Measurements from ENCODE around the gene TMEM175. TPM values are rescaled to one million over a fixed set of nuclear protein-coding genes. Genes with fewer than 3 reads are reported as not detected.
A peak's percentile ranks its signal among the peaks of the same experiment; 100 is the strongest.

Gene TMEM175
- total RNA-seq, 2 donors from 2014 or later: 15.3 to 16.4 TPM

- intact Hi-C loops (cut with DNase I): no loop called here
- no peak for DNase-seq (ENCODE audit: low spot score)
These were observed 46.9 kb downstream of the TMEM175 start for GRCh38 chr4:978957-979701.

- intact Hi-C loops (cut with DNase I): no loop called here
- no peak for DNase-seq (ENCODE audit: low spot score)
These were observed 50.0 kb downstream of the TMEM175 start for GRCh38 chr4:982291-982690.

- intact Hi-C loops (cut with DNase I): no loop called here
- DNase-seq (ENCODE audit: low spot score): no peak
These were observed 50.6 kb downstream of the TMEM175 start for GRCh38 chr4:982814-983213.

GRCh38 chr4:984336-985054 lies 52.2 kb downstream of the TMEM175 start:
- DNase-seq (ENCODE audit: low spot score): no peak
- intact Hi-C loops (cut with DNase I): no loop called here

DNA sequence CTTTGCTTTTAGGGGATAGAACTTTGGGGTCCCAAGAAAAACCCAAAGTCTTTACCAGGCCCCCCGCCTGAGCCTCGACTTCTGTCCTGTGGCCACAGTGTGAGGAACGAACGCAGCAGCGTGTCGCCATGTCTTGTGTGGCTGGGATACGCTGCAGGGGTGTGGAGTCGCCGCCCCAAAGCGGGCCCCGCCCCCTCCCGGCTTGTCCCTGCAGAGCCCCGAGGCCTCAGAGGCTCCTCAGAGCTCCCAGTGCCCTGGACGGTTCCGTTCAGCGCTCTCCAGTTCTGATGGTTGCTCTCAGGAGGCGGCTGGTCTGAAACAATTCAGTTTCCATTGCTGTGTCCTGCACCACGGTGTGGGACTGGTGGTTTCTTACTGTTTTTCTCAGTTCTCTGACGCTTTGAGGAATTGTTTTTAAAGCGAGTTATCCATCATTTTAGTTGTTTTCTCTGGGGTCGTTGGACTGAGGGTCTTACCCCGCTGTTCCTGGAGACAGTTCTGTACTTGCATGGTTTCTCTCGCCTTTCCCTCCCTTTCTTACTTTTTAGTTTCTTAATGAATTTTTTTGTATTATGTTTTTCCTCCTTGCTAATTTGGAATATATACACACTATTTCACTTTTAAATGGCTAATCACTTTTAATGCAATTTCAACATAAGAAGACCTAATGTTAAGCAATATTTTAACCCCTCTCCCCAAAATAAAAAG lies 53.0 kb downstream of the TMEM175 start:
- DNase-seq (ENCODE audit: low spot score): no peak
- intact Hi-C loops (cut with DNase I): no loop called here

DNA sequence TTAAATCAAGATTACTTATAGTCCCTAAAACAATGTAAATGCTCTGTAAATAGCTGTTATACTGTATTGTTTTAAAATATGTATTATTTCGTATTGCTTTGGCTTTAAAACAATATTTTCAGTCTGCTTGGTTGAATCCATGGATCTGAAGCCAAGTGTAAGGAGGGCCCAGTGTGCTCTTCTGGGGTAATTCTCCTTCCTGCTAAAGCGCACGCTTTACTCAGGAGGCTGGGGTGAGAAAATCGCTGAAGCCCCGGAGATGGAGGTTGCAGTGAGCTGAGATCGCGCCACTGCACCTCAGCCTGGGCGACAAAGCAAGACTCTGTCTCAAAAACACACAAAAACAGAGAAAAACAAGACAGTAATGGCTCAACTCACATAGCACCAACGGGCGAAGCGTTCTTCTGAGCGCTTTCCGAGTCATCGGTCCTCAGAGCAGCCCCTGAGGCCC lies 54.2 kb downstream of the TMEM175 start:
- intact Hi-C loops (cut with DNase I): no loop called here
- DNase-seq (ENCODE audit: low spot score): no peak

- peak; percentile 93 for DNase-seq (ENCODE audit: low spot score)
- intact Hi-C loops (cut with DNase I): no loop called here
These were observed 54.8 kb downstream of the TMEM175 start, which contains the start of gene IDUA for GRCh38 chr4:986879-987623. IDUA (plus strand) TSS chr4:987044; CDS start chr4:987085, 41 bp downstream.

GRCh38 chr4:987624-988513 lies 55.6 kb downstream of the TMEM175 start:
- intact Hi-C loops (cut with DNase I): no loop called here
- no peak for DNase-seq (ENCODE audit: low spot score)

DNA sequence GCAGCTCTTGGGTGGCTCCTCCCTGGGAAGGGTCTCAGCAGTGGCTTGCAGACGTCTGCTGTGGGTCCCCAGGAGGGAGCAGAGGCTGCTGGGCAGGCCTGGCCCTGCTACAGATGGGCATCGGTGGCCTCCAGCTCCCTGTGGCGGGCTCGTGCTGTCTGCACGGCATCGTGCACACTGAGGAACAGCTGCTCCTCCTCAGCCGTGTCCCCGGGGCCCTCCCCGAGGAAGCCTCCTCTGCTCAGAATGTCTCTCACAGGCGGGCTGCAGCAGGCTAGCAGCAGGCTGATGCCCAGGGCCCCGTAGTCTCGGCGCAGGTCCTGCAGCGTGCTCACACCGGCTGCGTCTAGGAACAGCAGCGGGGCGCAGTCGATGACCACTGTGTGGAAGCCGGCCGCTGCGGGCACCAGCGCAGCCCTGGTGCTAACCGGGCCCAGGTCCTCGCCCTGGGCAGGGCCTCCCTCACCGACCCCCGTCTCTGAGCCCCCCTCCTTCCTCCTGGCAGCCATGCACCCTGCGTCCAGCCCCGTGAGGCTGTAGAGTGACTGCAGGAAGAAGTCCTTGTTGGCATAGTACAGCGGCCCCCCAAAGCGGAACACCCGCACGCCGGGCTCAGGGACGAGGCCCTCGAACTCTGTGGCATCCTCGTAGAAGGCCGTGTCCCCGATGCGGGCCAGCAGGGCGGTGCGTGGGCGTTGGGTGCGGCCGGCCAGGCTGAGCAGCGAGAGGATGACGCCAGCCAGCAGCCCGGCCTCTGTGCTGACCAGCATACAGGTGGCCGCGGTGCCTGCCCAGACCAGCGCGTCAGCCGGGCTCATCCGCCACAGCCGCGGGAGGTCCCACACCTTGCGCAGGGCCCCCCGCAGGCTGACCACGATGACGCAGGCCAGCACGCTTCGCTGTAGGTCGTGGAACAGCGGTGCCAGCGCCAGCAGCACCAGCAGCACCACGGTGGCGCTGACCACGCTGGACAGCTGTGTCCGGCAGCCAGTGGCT lies 56.8 kb downstream of the TMEM175 start:
- intact Hi-C loops (cut with DNase I): no loop called here
- DNase-seq (ENCODE audit: low spot score): no peak

- DNase-seq (ENCODE audit: low spot score): no peak
- intact Hi-C loops (cut with DNase I): no loop called here
These were observed 57.6 kb downstream of the TMEM175 start for GRCh38 chr4:989722-990471.

DNA sequence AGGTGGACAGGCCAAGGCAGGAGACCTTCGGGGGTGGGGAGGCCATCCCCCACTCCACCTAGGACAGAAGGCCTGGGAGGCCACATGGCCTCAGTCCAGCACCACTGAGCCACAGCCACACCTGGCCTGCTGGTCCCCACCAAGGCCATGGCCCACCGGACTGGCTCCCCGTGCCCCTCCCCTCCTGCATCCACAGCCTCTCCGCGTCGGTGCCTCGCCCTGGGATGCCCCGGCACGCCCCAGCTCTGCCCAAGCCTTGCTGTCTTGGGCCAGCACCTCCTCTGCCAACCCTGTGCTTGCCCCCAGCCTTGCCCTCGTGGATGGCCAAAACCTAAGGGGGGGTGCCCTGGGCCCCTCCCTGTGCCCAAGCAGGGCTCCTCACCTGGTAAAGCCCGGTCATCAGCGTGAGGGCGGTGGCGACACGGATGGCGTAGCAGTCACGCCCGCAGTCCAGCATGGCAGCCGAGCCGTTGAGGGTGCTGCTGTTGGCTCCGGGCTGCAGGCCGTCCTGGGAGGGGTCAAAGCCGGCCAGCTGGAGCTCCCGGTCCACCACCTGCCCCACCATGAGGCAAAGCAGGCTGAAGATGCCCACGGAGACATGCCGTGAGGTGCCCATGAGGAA lies 58.6 kb downstream of the TMEM175 start:
- intact Hi-C loops (cut with DNase I): no loop called here
- DNase-seq (ENCODE audit: low spot score): no peak

DNA sequence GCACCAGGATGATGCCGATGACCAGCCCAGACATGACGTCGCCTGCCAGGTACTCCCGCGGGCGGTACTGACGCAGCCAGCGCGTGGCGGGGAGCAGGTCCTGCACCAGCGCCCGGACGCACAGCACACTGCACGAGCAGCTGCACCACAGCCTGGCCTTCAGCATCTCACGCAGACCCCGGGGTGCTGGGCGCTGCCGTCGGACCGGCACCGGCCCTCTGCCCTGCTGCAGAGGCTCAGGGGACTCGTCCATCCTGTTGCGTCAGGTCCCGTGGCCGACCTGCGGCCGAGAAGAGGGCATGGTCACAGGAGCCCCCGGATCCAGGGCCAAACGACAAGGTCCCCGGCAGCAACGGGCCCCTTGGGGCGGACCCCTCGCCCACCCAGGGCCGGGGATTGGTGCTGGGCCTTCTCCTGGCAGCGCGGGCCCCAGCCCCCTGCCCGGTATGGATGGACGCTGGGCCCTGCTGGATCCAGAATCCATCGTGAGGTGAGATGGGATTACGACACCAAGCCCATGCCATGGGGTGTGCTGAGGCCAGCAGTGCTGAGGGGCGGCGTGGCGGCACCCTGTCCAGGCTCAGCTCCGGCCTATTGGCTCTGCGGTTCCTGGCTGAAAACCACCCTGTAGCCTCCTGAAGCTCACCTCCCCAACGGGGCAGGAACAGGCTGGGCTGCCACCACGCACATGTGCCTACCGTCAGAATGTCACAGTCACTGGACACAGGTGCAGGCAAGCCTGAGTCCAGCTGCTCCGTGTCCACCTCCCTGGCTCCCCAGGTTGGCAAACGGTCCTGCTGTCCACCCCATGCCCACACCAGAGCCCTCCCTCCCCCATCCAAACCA lies 59.4 kb downstream of the TMEM175 start:
- no peak for DNase-seq (ENCODE audit: low spot score)
- intact Hi-C loops (cut with DNase I): no loop called here

DNA sequence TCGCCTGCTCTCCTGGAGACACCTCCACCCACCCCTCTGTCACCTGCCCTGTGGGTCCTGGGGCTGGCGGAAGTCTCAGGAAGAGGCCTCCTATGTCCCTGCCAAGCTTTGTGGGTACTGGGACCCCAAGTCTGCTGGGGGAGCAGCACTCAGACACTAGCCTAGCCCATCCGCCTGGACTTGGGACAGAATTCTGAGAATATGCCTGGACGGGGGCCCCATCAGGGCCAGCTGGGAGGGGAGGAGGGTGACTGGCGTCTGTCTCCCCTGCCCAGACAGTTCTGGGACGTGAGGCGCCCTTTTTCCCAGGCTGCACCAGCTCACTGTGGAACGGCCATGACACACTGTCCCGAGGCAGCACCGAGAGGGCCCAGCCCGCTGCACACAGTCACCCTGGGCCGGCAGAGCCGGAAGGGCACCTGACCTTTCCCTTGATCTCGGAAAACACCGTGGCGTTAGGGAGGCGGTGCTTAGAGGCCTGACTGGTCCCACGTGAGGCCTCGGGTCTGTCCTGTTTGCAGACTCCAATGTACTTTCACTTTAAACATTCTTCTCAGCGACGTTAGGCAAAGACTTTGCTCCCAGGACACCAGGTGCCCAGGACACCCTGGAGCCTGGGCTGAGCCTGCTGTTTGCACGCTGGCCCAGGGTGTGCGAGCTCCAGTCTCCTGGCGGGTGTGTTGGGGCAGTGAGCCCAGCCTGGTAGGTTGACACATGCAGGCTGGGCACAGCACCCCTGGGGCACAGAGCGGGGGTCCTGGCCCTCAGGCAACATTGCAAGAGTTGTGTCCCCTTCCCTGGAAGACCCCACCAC lies 60.2 kb downstream of the TMEM175 start:
- no peak for DNase-seq (ENCODE audit: low spot score)
- intact Hi-C loops (cut with DNase I): loop anchor here in 1 of 2 donors (1.0 kb wide), 1 partner anchor 35 kb away; no protein-coding TSS in a partner anchor
